H1 (cell line): ENCODE results near the gene VNN1. TPM values are rescaled to one million over a fixed set of nuclear protein-coding genes. Genes with fewer than 3 reads are reported as not detected.

Experiments
- CTCF ChIA-PET: fragments of 300-600 bp; sonication (Branson Sonifier 250); formaldehyde crosslinking; loops from one replicate; lab custom pipeline; 2021; ENCODE audit not compliant: partially characterized antibody; lab: Charles Lee
- POLR2A ChIA-PET: fragments of 300-600 bp; sonication (Branson Sonifier 250); formaldehyde crosslinking; loops from one replicate; lab custom pipeline; 2021; ENCODE audit warnings: inconsistent platforms; ENCODE audit not compliant: partially characterized antibody; lab: Charles Lee
- DNase-seq, 2 experiments: peaks; one replicate each; pipeline versions ENCODE4 v3.0.0 to v3.0.0-alpha.2; 2010 to 2022; ENCODE audit warnings: low spot score in 2 of 2, low read depth in 1 of 2, mixed read lengths in 1 of 2
- FAIRE-seq: peaks from 2 replicates; lab custom pipeline; 2011; peaks lifted over from hg19 to GRCh38; lab: Jason Lieb, UNC
- H2AFZ ChIP-seq: 2 replicates; pipeline ENCODE4 v1.8.1; 2012; ENCODE audit warnings: low read length, inconsistent platforms
- H2AK5ac ChIP-seq: 2 replicates; pipeline ENCODE4 v1.6.1; 2013; ENCODE audit warnings: low read depth, low read length
- H2BK120ac ChIP-seq: replicated peaks from 2 replicates; pipeline ENCODE3; 2013; ENCODE audit warnings: low read depth, low read length, inconsistent platforms
- H2BK12ac ChIP-seq: 2 replicates; pipeline ENCODE4 v1.6.1; 2013; ENCODE audit warnings: low read depth, low read length
- H2BK15ac ChIP-seq: 2 replicates; pipeline ENCODE4 v1.6.1; 2013; ENCODE audit warnings: low read length
- H2BK20ac ChIP-seq: 2 replicates; pipeline ENCODE4 v1.6.1; 2013; ENCODE audit warnings: low read length
- H2BK5ac ChIP-seq: 2 replicates; pipeline ENCODE4 v1.6.1; 2013; ENCODE audit warnings: low read depth, low read length
- H3K14ac ChIP-seq: 2 replicates; pipeline ENCODE4 v1.6.1; 2013; ENCODE audit warnings: inconsistent platforms; ENCODE audit not compliant: insufficient read length
- H3K18ac ChIP-seq: 2 replicates; pipeline ENCODE4 v1.6.1; 2013; ENCODE audit warnings: low read length; ENCODE audit errors: extremely low read depth
- H3K23ac ChIP-seq: 2 replicates; pipeline ENCODE4 v1.6.1; 2013; ENCODE audit warnings: inconsistent platforms; ENCODE audit not compliant: insufficient read length
- H3K23me2 ChIP-seq: 2 replicates; pipeline ENCODE4 v1.6.1; 2013; ENCODE audit warnings: low read depth, low read length
- H3K27ac ChIP-seq: 2 replicates; pipeline ENCODE4 v1.6.1; 2011; ENCODE audit warnings: low read depth, low read length, inconsistent platforms
- H3K27me3 ChIP-seq, 4 experiments: replicated peaks in 1 of 4; 1 replicate in 1 of 4; 2 replicates in 3 of 4; pipeline versions ENCODE4 v1.6.1 to v1.8.1; 2011 to 2013; ENCODE audit warnings: low read length in 3 of 4, mild to moderate bottlenecking in 3 of 4, inconsistent platforms in 2 of 4, mixed read lengths in 2 of 4, moderate library complexity in 1 of 4; ENCODE audit not compliant: control insufficient read depth in 3 of 4, insufficient read depth in 3 of 4; ENCODE audit errors: extremely low read depth in 1 of 4
- H3K36me3 ChIP-seq, 4 experiments: 2 replicates each; pipeline versions ENCODE4 v1.6.1 to v1.8.1; 2011 to 2013; ENCODE audit warnings: mild to moderate bottlenecking in 4 of 4, low read length in 3 of 4, moderate library complexity in 2 of 4, control low read depth in 1 of 4, inconsistent platforms in 1 of 4; ENCODE audit not compliant: insufficient read depth in 4 of 4, control insufficient read depth in 2 of 4
- H3K4ac ChIP-seq: replicated peaks from 2 replicates; pipeline ENCODE3; 2013; ENCODE audit warnings: low read length, low read depth, mixed read lengths, inconsistent platforms; ENCODE audit not compliant: insufficient read length
- H3K4me1 ChIP-seq, 4 experiments: replicated peaks in 1 of 4; 1 replicate in 1 of 4; 2 replicates in 3 of 4; pipeline versions ENCODE4 v1.6.1 to v1.8.1; 2011 to 2013; ENCODE audit warnings: low read length in 3 of 4, inconsistent platforms in 2 of 4, mixed read lengths in 1 of 4; ENCODE audit not compliant: insufficient read depth in 4 of 4, control insufficient read depth in 3 of 4
- H3K4me2 ChIP-seq, 2 experiments: 2 replicates each; pipeline versions ENCODE4 v1.6.1 to v1.8.1; 2011 to 2013; ENCODE audit warnings: low read depth in 2 of 2, low read length in 2 of 2, control low read depth in 1 of 2, inconsistent platforms in 1 of 2, mild to moderate bottlenecking in 1 of 2; ENCODE audit not compliant: insufficient read depth in 1 of 2
- H3K4me3 ChIP-seq, 4 experiments: fragments of 200-600, 300-600 bp in 1 of 4; sonication (generic), shearing (Covaris generic), sonication (Bioruptor Twin) in 1 of 4; 2 replicates each; pipeline versions ENCODE4 v1.5.1 to v1.8.1; 2011 to 2016; ENCODE audit warnings: low read length in 4 of 4, low read depth in 3 of 4, control low read depth in 2 of 4, inconsistent platforms in 2 of 4, mild to moderate bottlenecking in 2 of 4, mixed read lengths in 1 of 4, moderate library complexity in 1 of 4; ENCODE audit not compliant: insufficient read depth in 2 of 4; ENCODE audit errors: extremely low read depth in 1 of 4
- H3K56ac ChIP-seq: replicated peaks from 2 replicates; pipeline ENCODE3; 2013; ENCODE audit warnings: low read depth, mild to moderate bottlenecking, mixed read lengths, low read length, inconsistent platforms; ENCODE audit not compliant: insufficient read length
- H3K79me1 ChIP-seq: 2 replicates; pipeline ENCODE4 v1.6.1; 2013; ENCODE audit warnings: low read depth, low read length, control low read depth
- H3K79me2 ChIP-seq, 2 experiments: 2 replicates each; pipeline versions ENCODE4 v1.6.1 to v1.8.1; 2012 to 2013; ENCODE audit warnings: low read length in 2 of 2, mild to moderate bottlenecking in 2 of 2, inconsistent platforms in 1 of 2; ENCODE audit not compliant: insufficient read depth in 2 of 2, control insufficient read depth in 1 of 2
- H3K9ac ChIP-seq, 4 experiments: replicated peaks in 1 of 4; 1 replicate in 1 of 4; 2 replicates in 3 of 4; pipeline versions ENCODE4 v1.6.1 to v1.8.1; 2011 to 2013; ENCODE audit warnings: low read depth in 3 of 4, low read length in 3 of 4, control low read depth in 2 of 4, mild to moderate bottlenecking in 2 of 4, moderate library complexity in 2 of 4, inconsistent platforms in 1 of 4; ENCODE audit errors: extremely low read depth in 1 of 4
- H3K9me3 ChIP-seq, 2 experiments: 2 replicates each; pipeline versions ENCODE4 v1.6.1 to v1.8.1; 2012 to 2013; ENCODE audit warnings: mild to moderate bottlenecking in 2 of 2, moderate library complexity in 2 of 2, control low read depth in 1 of 2, inconsistent platforms in 1 of 2, low read depth in 1 of 2, low read length in 1 of 2, mixed read lengths in 1 of 2; ENCODE audit not compliant: insufficient read depth in 2 of 2
- H4K20me1 ChIP-seq, 2 experiments: replicated peaks in 1 of 2; 2 replicates each; pipeline versions ENCODE3 to v1.8.1; 2011 to 2013; ENCODE audit warnings: inconsistent platforms in 2 of 2, low read length in 2 of 2, mild to moderate bottlenecking in 1 of 2; ENCODE audit not compliant: insufficient read depth in 2 of 2, control insufficient read depth in 1 of 2
- H4K5ac ChIP-seq: 2 replicates; pipeline ENCODE4 v1.6.1; 2013; ENCODE audit warnings: low read length, low read depth, mixed read lengths, inconsistent platforms; ENCODE audit not compliant: insufficient read length
- H4K8ac ChIP-seq: 2 replicates; pipeline ENCODE4 v1.8.0; 2013; ENCODE audit warnings: mild to moderate bottlenecking, moderate library complexity, low read length, inconsistent platforms; ENCODE audit not compliant: insufficient read depth; ENCODE audit errors: extremely low read depth
- H4K91ac ChIP-seq: replicated peaks from 2 replicates; pipeline ENCODE3; 2013; ENCODE audit warnings: low read length, mixed read lengths, inconsistent platforms; ENCODE audit not compliant: insufficient read length
- SRF ChIP-seq: IDR thresholded peaks from 2 replicates; pipeline ENCODE4 v1.6.1; 2011; ENCODE audit warnings: mild to moderate bottlenecking, low read depth, low read length, moderate library complexity
- TAF7 ChIP-seq: optimal IDR thresholded peaks from 2 replicates; pipeline ENCODE3; 2011; ENCODE audit warnings: low read depth, mild to moderate bottlenecking, inconsistent platforms, low read length, moderate library complexity, borderline replicate concordance
- WGBS, 2 experiments: shearing (Covaris generic) in 1 of 2; methylation state at CpG; one replicate each; pipeline versions ENCODE4 v1.1.6 to v1.1.7; 2013 to 2015; ENCODE audit warnings: low lambda C conversion rate in 2 of 2, mixed read lengths in 2 of 2, inconsistent platforms in 1 of 2, low coverage in 1 of 2, missing lambda C conversion rate in 1 of 2; ENCODE audit not compliant: insufficient replicate concordance in 2 of 2, insufficient coverage in 1 of 2, insufficient read length in 1 of 2; ENCODE audit errors: extremely low coverage in 1 of 2, missing lambda C conversion rate in 1 of 2; 5-methylcytosine and 5-hydroxymethylcytosine counted together
- polyA plus RNA-seq, 7 experiments: library from polyadenylated mRNA; depleted of rRNA in 3 of 7; stranded (reverse) in 5 of 7; unstranded in 2 of 7; fragments of >200 nt in 5 of 7; fragments of 200-250 nt in 2 of 7; gene quantifications; 1 replicate in 5 of 7; 2 replicates in 1 of 7; 4 replicates in 1 of 7; pipeline versions ENCODE4 v1.2.1 to v1.2.3, GENCODE V29; 2011 to 2013; ENCODE audit warnings: missing spikeins in 2 of 7, mixed read lengths in 2 of 7
- total RNA-seq: library from RNA; stranded (reverse); fragmentation: NEBNext Ultra II Directional; extraction: Animal tissue kit (Norgen Biotek cat#: 25700); gene quantifications from 2 replicates; pipeline ENCODE4 v1.2.1, GENCODE V29; 2021
- TF ChIP-seq, protein P1 (sequence below), 3 experiments: IDR thresholded peaks; 1 replicate in 2 of 3; 2 replicates in 1 of 3; pipeline versions ENCODE4 v1.5.1 to v1.6.1; 2011; ENCODE audit warnings: low read length in 3 of 3, mild to moderate bottlenecking in 3 of 3, inconsistent platforms in 2 of 3, low read depth in 1 of 3, moderate library complexity in 1 of 3; ENCODE audit not compliant: insufficient read depth in 1 of 3; ENCODE audit errors: control extremely low read depth in 1 of 3
- TF ChIP-seq, protein P2 (sequence below): IDR thresholded peaks from 2 replicates; pipeline ENCODE4 v1.6.1; 2012; ENCODE audit warnings: inconsistent platforms

VNN1 gene
- total and polyA plus RNA-seq, 2 of the 8 experiments (the other 6 are each of a cell fraction or from before 2014, with no cell fraction given) = not detected

DNA sequence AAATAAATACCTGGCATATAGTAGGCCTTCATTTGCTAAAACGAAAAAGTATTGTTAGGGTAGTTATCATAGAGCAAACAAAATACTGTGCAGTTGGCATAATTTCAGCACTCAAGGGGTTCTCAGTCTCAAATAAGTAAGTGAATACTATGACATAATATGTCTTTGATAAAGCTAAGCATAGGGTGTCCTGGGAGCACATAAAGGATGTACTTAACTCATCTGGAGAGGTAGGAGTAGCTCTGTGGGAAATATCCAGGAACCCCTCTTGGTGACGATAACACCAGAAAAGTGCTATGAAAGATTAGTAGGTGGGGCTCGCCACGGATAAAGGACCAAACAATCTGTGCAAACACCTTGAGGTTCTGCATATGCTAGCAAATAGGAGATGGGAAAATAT lies 23.2 kb downstream of the VNN1 start:
- Histone ChIP-seq H4K5ac (no peak overlapping the region), H3K14ac (no peak overlapping the region), H3K56ac (no peak overlapping the region), H2BK20ac (no peak overlapping the region), H3K79me2 (no peaks in the 10 kb centered on the region), H4K8ac (no peak overlapping the region), H3K27ac (no peak overlapping the region), H2BK15ac (no peak overlapping the region), H4K20me1 (no peaks in the 10 kb centered on the region), H3K27me3 (no peaks in the 10 kb centered on the region), H2BK120ac (no peak overlapping the region), H3K18ac (no peak overlapping the region), H3K4me3 (no peak overlapping the region), H2AK5ac (no peak overlapping the region), H3K23me2 (no peaks in the 10 kb centered on the region), H2BK5ac (no peak overlapping the region), H3K9me3 (no peaks in the 10 kb centered on the region)
- ChIA-PET POLR2A (no interaction called here), CTCF (interaction anchor here (0.9 to 2.0 kb wide), 4 partner anchors 22 to 225 kb away, joined by 3 to 4 read pairs (median 3); no protein-coding TSS in a partner anchor)
- DNase-seq = no peak
- TF ChIP-seq, protein P1, sequence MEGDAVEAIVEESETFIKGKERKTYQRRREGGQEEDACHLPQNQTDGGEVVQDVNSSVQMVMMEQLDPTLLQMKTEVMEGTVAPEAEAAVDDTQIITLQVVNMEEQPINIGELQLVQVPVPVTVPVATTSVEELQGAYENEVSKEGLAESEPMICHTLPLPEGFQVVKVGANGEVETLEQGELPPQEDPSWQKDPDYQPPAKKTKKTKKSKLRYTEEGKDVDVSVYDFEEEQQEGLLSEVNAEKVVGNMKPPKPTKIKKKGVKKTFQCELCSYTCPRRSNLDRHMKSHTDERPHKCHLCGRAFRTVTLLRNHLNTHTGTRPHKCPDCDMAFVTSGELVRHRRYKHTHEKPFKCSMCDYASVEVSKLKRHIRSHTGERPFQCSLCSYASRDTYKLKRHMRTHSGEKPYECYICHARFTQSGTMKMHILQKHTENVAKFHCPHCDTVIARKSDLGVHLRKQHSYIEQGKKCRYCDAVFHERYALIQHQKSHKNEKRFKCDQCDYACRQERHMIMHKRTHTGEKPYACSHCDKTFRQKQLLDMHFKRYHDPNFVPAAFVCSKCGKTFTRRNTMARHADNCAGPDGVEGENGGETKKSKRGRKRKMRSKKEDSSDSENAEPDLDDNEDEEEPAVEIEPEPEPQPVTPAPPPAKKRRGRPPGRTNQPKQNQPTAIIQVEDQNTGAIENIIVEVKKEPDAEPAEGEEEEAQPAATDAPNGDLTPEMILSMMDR (IDR thresholded peaks at IDR 0.05; ENCODE audit: control extremely low read depth in 1 of 3, insufficient read depth in 1 of 3, low read depth in 1 of 3, low read length in 3 of 3) = no peak
- TF ChIP-seq, protein P2, sequence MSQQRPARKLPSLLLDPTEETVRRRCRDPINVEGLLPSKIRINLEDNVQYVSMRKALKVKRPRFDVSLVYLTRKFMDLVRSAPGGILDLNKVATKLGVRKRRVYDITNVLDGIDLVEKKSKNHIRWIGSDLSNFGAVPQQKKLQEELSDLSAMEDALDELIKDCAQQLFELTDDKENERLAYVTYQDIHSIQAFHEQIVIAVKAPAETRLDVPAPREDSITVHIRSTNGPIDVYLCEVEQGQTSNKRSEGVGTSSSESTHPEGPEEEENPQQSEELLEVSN = no peak
- TF ChIP-seq TAF7 (no peak), SRF (no peak)
- TF ChIP-seq, all 59 proteins: peak for 0
- no peak overlapping the region for H4K91ac ChIP-seq
- no peaks in the 10 kb centered on the region for H3K36me3 ChIP-seq
- no peak overlapping the region for H2BK12ac ChIP-seq
- no peak overlapping the region for H2AFZ ChIP-seq
- H3K4ac ChIP-seq = no peak overlapping the region
- H3K4me1 ChIP-seq = no peaks in the 10 kb centered on the region
- H3K9ac ChIP-seq = no peak overlapping the region
- no peak for FAIRE-seq
- WGBS, 2 experiments = 90% methylated on average over 4 of the region's 4 CpGs; no CpG with 5 or more reads in 1 of the 2 experiments
- H3K4me2 ChIP-seq = no peak overlapping the region
- no peaks in the 10 kb centered on the region for H3K79me1 ChIP-seq
- H3K23ac ChIP-seq = no peak overlapping the region
